H1 (cell line): ENCODE measurements around the gene SULT2B1. TPM values are rescaled to one million over a fixed set of nuclear protein-coding genes. Genes with fewer than 3 reads are reported as not detected.

Experiments used
- SUZ12 ChIP-seq: fragments of 200-600 bp; sonication (generic); IDR thresholded peaks from 2 replicates; pipeline ENCODE4 v1.6.1; 2012; ENCODE audit warnings: mild to moderate bottlenecking, inconsistent platforms, low read length, moderate library complexity, mixed read lengths
- polyA plus RNA-seq, 7 experiments: library from polyadenylated mRNA; depleted of rRNA in 3 of 7; stranded (reverse) in 5 of 7; unstranded in 2 of 7; fragments of >200 nt in 5 of 7; fragments of 200-250 nt in 2 of 7; gene quantifications; 1 replicate in 5 of 7; 2 replicates in 1 of 7; 4 replicates in 1 of 7; pipeline versions ENCODE4 v1.2.1 to v1.2.3, GENCODE V29; 2011 to 2013; ENCODE audit warnings: missing spikeins in 2 of 7, mixed read lengths in 2 of 7
- total RNA-seq: library from RNA; stranded (reverse); fragmentation: NEBNext Ultra II Directional; extraction: Animal tissue kit (Norgen Biotek cat#: 25700); gene quantifications from 2 replicates; pipeline ENCODE4 v1.2.1, GENCODE V29; 2021
- TF ChIP-seq, protein P1 (sequence below): IDR thresholded peaks from 2 replicates; pipeline ENCODE4 v1.6.1; 2011; ENCODE audit warnings: low read length, improper control_type of control experiment

The SULT2B1 gene
- total and polyA plus RNA-seq, 2 of the 8 experiments (the other 6 are each of a cell fraction or from before 2014, with no cell fraction given): 1.5 to 2.6 TPM

- TF ChIP-seq, protein P1, sequence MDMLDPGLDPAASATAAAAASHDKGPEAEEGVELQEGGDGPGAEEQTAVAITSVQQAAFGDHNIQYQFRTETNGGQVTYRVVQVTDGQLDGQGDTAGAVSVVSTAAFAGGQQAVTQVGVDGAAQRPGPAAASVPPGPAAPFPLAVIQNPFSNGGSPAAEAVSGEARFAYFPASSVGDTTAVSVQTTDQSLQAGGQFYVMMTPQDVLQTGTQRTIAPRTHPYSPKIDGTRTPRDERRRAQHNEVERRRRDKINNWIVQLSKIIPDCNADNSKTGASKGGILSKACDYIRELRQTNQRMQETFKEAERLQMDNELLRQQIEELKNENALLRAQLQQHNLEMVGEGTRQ: no peak
- no peak for TF ChIP-seq SUZ12
- TF ChIP-seq, all 59 proteins: peak for 0
These were observed 27.2 kb upstream of the SULT2B1 start (continued) for GRCh38 chr19:48524732-48525131.
